Fibroblast of the conjunctiva (primary cell): Measurements from ENCODE around the gene GID8.

Experiments
- DNase-seq: peaks from one replicate; pipeline ENCODE4 v3.0.0-alpha.2; 2010; ENCODE audit warnings: low read depth

The GID8 gene

GRCh38 chr20:62943396-62943795, 5.4 kb downstream of the GID8 start:
- no peak for DNase-seq

- DNase-seq = no peak
Measured at GRCh38 chr20:62944184-62944583, 6.2 kb downstream of the GID8 start.

- DNase-seq = no peak
Measured at GRCh38 chr20:62944746-62945145, 6.8 kb downstream of the GID8 start.

GRCh38 chr20:62945771-62946339, 7.9 kb downstream of the GID8 start:
- DNase-seq = no peak

GRCh38 chr20:62946918-62947317, 9.0 kb downstream of the GID8 start:
- DNase-seq = no peak

GRCh38 chr20:62947532-62948300, 9.8 kb downstream of the GID8 start:
- no peak for DNase-seq

GRCh38 chr20:62949153-62949821, 11.3 kb downstream of the GID8 start:
- no peak for DNase-seq

GRCh38 chr20:62949962-62950361, 12.0 kb downstream of the GID8 start:
- no peak for DNase-seq

GRCh38 chr20:62950741-62951140, 12.8 kb downstream of the GID8 start:
- DNase-seq = no peak

- DNase-seq = no peak
Measured at GRCh38 chr20:62951143-62951895, 13.4 kb downstream of the GID8 start.

GRCh38 chr20:62951896-62952372, 14.0 kb downstream of the GID8 start:
- no peak for DNase-seq

GRCh38 chr20:62952373-62952967, 14.5 kb downstream of the GID8 start, which contains the start of gene SLC17A9:
TSS of gene SLC17A9 (plus strand) at chr20:62952709. CDS start at chr20:62952831, 122 bp downstream.
- DNase-seq = no peak

GRCh38 chr20:62952968-62953838, 15.3 kb downstream of the GID8 start:
- no peak for DNase-seq

GRCh38 chr20:62953839-62954703, 16.1 kb downstream of the GID8 start:
- no peak for DNase-seq

- DNase-seq = no peak
Measured at GRCh38 chr20:62955519-62956386, 17.8 kb downstream of the GID8 start.

GRCh38 chr20:62956387-62957135, 18.6 kb downstream of the GID8 start:
- DNase-seq = no peak

- no peak for DNase-seq
Measured at GRCh38 chr20:62957136-62958117, 19.5 kb downstream of the GID8 start.
